ENCODE results near the gene SUGP2.
"Not testable (repeated sequence)": the region's sequence is repeated elsewhere in the genome, so short reads cannot be mapped to it uniquely, and the experiment has no call there.

The SUGP2 gene

GRCh38 chr19:18989316-18989715, 44.0 kb downstream of the SUGP2 start:
- no peak for DNase-seq

- DNase-seq: no peak
Observed at GRCh38 chr19:18987456-18987855, 45.9 kb downstream of the SUGP2 start.

GRCh38 chr19:18985257-18985656, 48.1 kb downstream of the SUGP2 start:
- DNase-seq: peak in 1 of 2 donors; percentile 15

GRCh38 chr19:18984251-18984650, 49.1 kb downstream of the SUGP2 start:
- DNase-seq: no peak

- DNase-seq: no peak
Observed at GRCh38 chr19:18982669-18983068, 50.6 kb downstream of the SUGP2 start.

- no peak for DNase-seq
Observed at GRCh38 chr19:18980432-18981020, 52.8 kb downstream of the SUGP2 start.

- no peak for DNase-seq
Observed at GRCh38 chr19:18978616-18979015, 54.7 kb downstream of the SUGP2 start.

- DNase-seq: no peak
Observed at GRCh38 chr19:18975869-18976268, 57.4 kb downstream of the SUGP2 start.

- peak in 1 of 2 donors; percentile 13 for DNase-seq
Observed at GRCh38 chr19:18975011-18975410, 58.3 kb downstream of the SUGP2 start.

GRCh38 chr19:18972851-18973250, 60.5 kb downstream of the SUGP2 start:
- DNase-seq: no peak

GRCh38 chr19:18972301-18972811, 61.0 kb downstream of the SUGP2 start:
- DNase-seq: peak in 1 of 2 donors; percentile 13

- no peak for DNase-seq
Observed at GRCh38 chr19:18969931-18970659, 63.2 kb downstream of the SUGP2 start.

- DNase-seq: peak in 1 of 2 donors; percentile 50
Observed at GRCh38 chr19:18967358-18968146, 65.8 kb downstream of the SUGP2 start.

- DNase-seq: no peak
Observed at GRCh38 chr19:18966307-18966706, 67.0 kb downstream of the SUGP2 start.

- no peak for DNase-seq
Observed at GRCh38 chr19:18964121-18964520, 69.2 kb downstream of the SUGP2 start.

GRCh38 chr19:18961767-18962620, 71.3 kb downstream of the SUGP2 start:
- DNase-seq: no peak

GRCh38 chr19:18960370-18960769, 72.9 kb downstream of the SUGP2 start:
- DNase-seq: no peak

- DNase-seq: no peak
Observed at GRCh38 chr19:18955042-18955441, 78.3 kb downstream of the SUGP2 start.

- DNase-seq: no peak
Observed at GRCh38 chr19:18954094-18954493, 79.2 kb downstream of the SUGP2 start.

GRCh38 chr19:18952364-18953003, 80.8 kb downstream of the SUGP2 start:
- DNase-seq: not testable (repeated sequence)

- no peak for DNase-seq
Observed at GRCh38 chr19:18951721-18952281, 81.5 kb downstream of the SUGP2 start.

- no peak for DNase-seq
Observed at GRCh38 chr19:18949858-18950257, 83.5 kb downstream of the SUGP2 start.

Measured in CD4-positive, alpha-beta T cell treated with Interleukin-1 beta for 1 hour (primary cell).